Mucosa of rectum (tissue), 2 donors: ENCODE measurements around the gene RPGRIP1L.

Experiments
- H3K27ac ChIP-seq, 2 donors: one replicate each; pipeline ENCODE4 v1.7.0; 2013; ENCODE audit warnings: inconsistent platforms in 2 of 2, low read depth in 2 of 2, low read length in 2 of 2
- H3K27me3 ChIP-seq, 2 donors: one replicate each; pipeline ENCODE4 v1.7.0; 2013; ENCODE audit warnings: low read length in 2 of 2; ENCODE audit not compliant: control insufficient read depth in 2 of 2, insufficient read depth in 2 of 2
- H3K36me3 ChIP-seq, 2 donors: one replicate each; pipeline ENCODE4 v1.7.0; 2013; ENCODE audit warnings: low read length in 2 of 2; ENCODE audit not compliant: control insufficient read depth in 2 of 2, insufficient read depth in 2 of 2
- H3K4me1 ChIP-seq, 2 donors: one replicate each; pipeline ENCODE4 v1.7.0; 2013; ENCODE audit warnings: low read length in 2 of 2, mild to moderate bottlenecking in 1 of 2; ENCODE audit not compliant: control insufficient read depth in 2 of 2, insufficient read depth in 2 of 2
- H3K4me3 ChIP-seq, 2 donors: one replicate each; pipeline ENCODE4 v1.7.0; 2013; ENCODE audit warnings: low read length in 2 of 2
- H3K9ac ChIP-seq, 2 donors: one replicate each; pipeline ENCODE4 v1.7.0; 2013; ENCODE audit warnings: low read length in 2 of 2, low read depth in 1 of 2, mild to moderate bottlenecking in 1 of 2
- H3K9me3 ChIP-seq, 2 donors: one replicate each; pipeline ENCODE4 v1.7.0; 2013; ENCODE audit warnings: low read length in 2 of 2; ENCODE audit not compliant: control insufficient read depth in 2 of 2
- donor health status: healthy.
- donor health status: Normal muscosa, but diverticular disease.

RPGRIP1L gene

DNA sequence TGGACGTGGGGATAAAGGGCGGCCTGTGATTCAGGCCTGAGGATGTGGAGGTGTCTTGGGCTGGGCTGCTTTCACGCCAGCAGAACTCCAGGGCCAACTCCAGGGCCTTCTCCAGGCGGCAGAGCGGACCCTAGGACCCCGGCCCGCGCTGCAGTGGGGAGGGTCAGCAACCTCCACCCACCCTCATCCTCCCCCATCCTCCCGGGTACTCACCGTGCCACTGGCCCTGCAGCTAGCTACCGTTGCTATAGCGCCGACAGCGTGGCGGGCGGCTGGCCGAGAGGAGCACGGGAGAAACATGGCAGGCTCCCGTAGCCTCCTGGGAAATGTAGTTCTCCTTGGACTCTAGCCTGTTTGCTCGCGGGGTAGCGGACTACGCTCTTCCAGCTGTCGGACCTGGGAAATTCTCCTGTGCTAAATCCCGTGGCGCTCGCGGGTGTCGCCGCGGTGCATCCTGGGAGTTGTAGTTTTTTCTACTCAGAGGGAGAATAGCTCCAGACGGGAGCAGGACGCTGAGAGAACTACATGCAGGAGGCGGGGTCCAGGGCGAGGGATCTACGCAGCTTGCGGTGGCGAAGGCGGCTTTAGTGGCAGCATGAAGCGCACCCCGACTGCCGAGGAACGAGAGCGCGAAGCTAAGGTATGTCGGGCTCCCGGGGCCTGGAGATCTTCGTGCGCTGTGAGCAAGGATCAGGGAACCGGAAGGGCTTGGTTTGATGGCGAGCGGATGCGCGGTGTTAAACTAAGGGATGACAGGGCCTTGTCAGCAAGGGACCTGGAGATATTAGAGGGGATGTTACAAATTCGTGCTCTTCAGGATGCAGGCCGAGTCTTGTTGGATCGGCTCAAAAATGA lies at the start of gene RPGRIP1L, which contains the start of gene FTO:
Gene RPGRIP1L (minus strand): TSS at position 270 of the 855 bp plus-strand sequence. CDS start 3,136 bp downstream, outside the sequence.
Gene FTO (plus strand): TSS at position 567 of the 855 bp plus-strand sequence.
- Histone ChIP-seq H3K4me3 (peak within 1 kb of the TSS; percentile 88 to 98), H3K9ac (peak within 1 kb of the TSS; percentile 80 to 86), H3K36me3 (no peaks in the 10 kb centered on the region), H3K9me3 (no peaks in the 10 kb centered on the region), H3K27ac (peak within 1 kb of the TSS; percentile 60 to 67), H3K4me1 (peaks cover 8 to 10% of the 10 kb centered on the region in 2 donors), H3K27me3 (no peaks in the 10 kb centered on the region)

DNA sequence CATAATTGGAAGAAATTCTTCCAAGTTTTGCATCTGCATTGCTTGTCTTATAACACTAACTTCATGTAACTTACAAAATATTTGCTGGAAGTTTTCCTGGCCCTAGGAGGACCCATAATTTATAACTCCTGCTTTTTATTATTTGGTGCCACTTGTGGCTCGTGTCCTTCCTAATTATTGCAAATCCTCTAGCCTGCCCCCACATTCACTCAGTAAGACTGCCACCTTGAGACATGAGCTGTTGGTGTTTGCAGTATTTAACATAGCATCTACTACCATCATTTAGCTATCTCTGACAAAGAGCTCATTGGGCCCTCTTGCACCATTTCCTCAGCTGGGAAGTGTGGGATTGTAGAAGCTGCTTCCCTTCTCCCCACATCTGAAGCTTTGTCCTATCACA lies 49.8 kb upstream of the RPGRIP1L start:
- no peak overlapping the region for H3K9ac ChIP-seq
- H3K27ac ChIP-seq = no peak overlapping the region
- H3K4me3 ChIP-seq = no peak overlapping the region
- H3K9me3 ChIP-seq = no peaks in the 10 kb centered on the region
- H3K27me3 ChIP-seq = no peaks in the 10 kb centered on the region
- H3K36me3 ChIP-seq = no peaks in the 10 kb centered on the region
- H3K4me1 ChIP-seq = peaks cover 20% of the 10 kb centered on the region in 2 donors

DNA sequence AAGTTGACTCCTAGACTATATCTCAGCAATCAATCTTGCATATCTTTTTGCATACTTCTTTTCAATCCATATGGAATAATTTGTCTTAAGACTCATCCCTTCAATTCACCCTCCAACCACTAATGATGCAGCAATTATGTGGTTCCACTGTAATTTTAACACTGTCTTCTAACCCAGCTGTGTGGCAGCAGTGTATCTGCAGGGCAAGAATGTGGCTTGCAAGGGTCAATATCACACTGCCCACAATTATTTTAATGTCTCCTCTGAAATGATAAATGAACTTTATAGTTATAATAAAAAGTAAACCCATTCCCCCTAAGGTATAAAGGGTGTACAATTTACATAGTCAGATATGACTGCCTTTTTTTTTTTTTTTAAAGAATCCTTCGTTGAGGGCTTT lies 48.9 kb upstream of the RPGRIP1L start:
- no peaks in the 10 kb centered on the region for H3K9me3 ChIP-seq

DNA sequence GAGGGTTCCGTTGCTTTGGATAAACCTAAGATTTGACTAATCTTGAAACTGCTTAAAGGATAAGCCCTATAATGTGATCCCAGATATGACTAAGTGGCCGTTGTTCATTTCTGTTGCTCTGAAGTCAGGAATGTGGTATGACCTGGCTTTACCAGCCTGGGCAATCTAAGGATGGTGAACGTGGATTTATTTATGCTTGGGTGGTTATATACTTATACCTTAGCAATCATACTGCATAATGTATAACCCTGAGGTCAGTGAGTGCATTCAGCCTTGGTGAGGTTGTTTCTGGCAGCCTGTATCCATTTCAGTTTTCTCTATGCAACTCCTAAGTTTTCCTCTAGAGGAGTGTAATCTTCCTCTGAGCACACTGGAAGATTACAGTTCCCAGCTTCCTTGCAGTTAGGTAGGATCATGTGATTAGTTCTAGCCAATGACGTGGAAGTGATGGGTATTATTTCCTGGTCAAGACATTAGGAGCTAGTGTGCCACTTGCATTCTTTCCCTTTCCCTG lies 42.2 kb upstream of the RPGRIP1L start:
- H3K4me1 ChIP-seq = peaks cover 7 to 18% of the 10 kb centered on the region in 2 donors
- no peak overlapping the region for H3K4me3 ChIP-seq
- no peaks in the 10 kb centered on the region for H3K36me3 ChIP-seq
- no peaks in the 10 kb centered on the region for H3K9me3 ChIP-seq
- no peak overlapping the region for H3K27ac ChIP-seq
- H3K9ac ChIP-seq = no peak overlapping the region
- H3K27me3 ChIP-seq = no peaks in the 10 kb centered on the region

More for the DNA sequence above, 48.9 kb upstream of the RPGRIP1L start:
- H3K4me1 ChIP-seq = peaks cover 16 to 20% of the 10 kb centered on the region in 2 donors
- no peak overlapping the region for H3K9ac ChIP-seq
- no peak overlapping the region for H3K27ac ChIP-seq
- H3K27me3 ChIP-seq = no peaks in the 10 kb centered on the region
- H3K4me3 ChIP-seq = no peak overlapping the region
- H3K36me3 ChIP-seq = no peaks in the 10 kb centered on the region

DNA sequence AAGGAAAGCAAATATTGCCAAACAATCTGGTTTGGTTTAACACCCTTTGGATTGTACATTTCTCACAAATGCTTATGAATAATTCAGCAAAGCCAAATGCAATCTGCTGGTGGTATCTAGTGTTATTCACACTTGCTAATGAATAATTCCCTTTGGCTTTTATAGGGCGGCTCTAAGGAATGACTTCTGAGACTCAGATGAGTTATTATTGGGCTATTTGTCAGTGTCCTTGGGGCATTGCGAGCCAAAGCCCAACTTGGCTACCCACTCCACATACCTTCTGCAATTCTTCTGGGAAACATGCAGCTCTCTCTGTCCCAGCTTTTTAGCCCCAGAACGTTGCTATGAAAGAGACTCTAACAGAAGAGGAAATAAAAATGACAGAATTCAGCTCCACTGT lies 41.4 kb upstream of the RPGRIP1L start:
- no peak overlapping the region for H3K4me3 ChIP-seq
- H3K27ac ChIP-seq = no peak overlapping the region
- no peaks in the 10 kb centered on the region for H3K27me3 ChIP-seq
- peaks cover 7 to 18% of the 10 kb centered on the region in 2 donors for H3K4me1 ChIP-seq
- no peak overlapping the region for H3K9ac ChIP-seq
- H3K36me3 ChIP-seq = no peaks in the 10 kb centered on the region
- H3K9me3 ChIP-seq = no peaks in the 10 kb centered on the region

DNA sequence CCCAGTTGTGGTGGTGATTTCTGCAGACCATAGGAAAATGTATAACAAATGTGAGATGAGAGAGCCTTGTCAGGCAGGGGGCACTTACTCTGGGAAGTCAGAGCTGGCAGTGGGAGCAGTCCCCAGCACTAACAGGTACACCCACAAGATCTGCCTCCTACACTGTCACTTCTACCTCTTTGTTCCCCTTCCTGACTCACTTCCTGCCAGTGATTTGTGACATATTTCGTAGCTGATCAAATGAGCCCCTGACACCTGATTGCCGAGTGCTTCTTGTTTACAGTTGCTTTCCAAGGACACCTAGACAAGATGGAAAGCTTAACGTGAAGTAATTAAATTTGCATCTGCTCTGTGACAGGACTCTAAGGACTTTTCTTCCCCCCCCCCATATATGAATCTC lies 40.8 kb upstream of the RPGRIP1L start:
- H3K9me3 ChIP-seq = no peaks in the 10 kb centered on the region
- no peaks in the 10 kb centered on the region for H3K36me3 ChIP-seq
- peaks cover 7 to 18% of the 10 kb centered on the region in 2 donors for H3K4me1 ChIP-seq
- no peak overlapping the region for H3K9ac ChIP-seq
- H3K4me3 ChIP-seq = no peak overlapping the region
- no peak overlapping the region for H3K27ac ChIP-seq
- no peaks in the 10 kb centered on the region for H3K27me3 ChIP-seq

DNA sequence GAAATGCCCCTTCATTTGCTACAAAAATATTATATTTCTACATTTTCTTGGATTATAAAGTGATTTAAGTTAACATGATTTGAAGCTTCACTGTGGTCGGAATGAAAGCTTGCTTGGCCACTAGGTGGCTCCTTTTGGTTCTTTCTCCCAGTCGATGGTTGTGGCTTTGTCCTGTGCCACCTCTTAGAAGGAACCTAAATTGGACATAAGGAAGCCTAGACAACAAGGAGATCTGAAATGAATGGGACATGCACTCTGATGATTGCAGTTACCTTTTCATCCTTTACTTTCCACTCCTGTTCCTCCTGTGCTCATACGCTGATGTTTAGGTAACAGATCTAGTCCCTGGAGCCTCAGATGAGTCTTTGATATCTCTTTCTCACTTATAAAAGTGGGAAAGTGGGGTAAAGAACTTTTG lies 39.5 kb upstream of the RPGRIP1L start:
- no peak overlapping the region for H3K27ac ChIP-seq
- peaks cover 7 to 18% of the 10 kb centered on the region in 2 donors for H3K4me1 ChIP-seq
- no peaks in the 10 kb centered on the region for H3K9me3 ChIP-seq
- no peaks in the 10 kb centered on the region for H3K36me3 ChIP-seq
- H3K27me3 ChIP-seq = no peaks in the 10 kb centered on the region
- no peak overlapping the region for H3K9ac ChIP-seq
- no peak overlapping the region for H3K4me3 ChIP-seq

DNA sequence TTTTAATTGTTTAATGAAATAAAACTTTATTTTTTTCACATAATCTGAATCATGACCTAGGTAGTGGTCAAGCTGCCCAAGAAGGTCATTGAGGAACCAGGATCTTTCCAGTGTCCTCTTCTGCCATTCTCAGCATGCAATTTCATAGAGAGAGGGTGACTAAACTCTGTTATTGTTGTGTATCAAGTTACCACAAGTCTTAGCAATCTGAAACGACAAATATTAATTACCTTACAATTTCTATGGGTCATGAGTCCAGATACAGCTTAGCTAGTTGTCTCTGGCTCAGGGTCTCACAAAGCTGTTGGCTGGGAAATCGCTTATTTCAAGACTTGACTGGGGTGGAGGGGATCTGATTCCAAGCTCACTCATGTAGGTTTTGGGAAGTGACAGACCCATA lies 37.9 kb upstream of the RPGRIP1L start:
- no peak overlapping the region for H3K4me3 ChIP-seq
- H3K9me3 ChIP-seq = no peaks in the 10 kb centered on the region
- peaks cover 7 to 18% of the 10 kb centered on the region in 2 donors for H3K4me1 ChIP-seq
- no peaks in the 10 kb centered on the region for H3K36me3 ChIP-seq
- no peaks in the 10 kb centered on the region for H3K27me3 ChIP-seq
- no peak overlapping the region for H3K27ac ChIP-seq
- no peak overlapping the region for H3K9ac ChIP-seq

DNA sequence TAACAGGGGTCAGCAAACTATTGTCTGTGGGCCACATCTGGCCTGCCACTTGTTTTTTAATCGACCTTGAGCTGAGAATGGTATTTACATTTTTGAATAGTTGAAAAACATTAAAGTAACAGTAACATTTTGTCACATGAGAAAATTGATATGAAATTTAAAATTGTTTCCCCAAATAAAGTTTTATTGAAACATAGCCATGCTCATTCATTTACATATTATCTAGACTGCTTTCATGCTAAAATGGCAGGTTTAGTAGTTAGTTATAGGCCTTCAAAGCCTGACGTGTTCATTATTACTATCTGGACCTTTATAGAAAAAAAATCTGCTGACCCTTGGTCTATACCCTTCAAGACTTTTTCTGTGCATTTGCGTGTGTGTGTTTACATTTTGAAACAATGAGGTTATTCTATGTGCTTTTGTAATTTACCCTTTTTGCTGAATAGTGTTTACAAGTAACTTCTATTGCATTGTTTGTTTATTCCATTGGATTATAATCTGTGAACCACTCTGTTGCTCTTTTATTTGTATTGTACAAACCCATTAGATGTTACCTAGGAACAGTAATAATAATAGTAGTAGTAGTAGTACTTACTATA lies 37.4 kb upstream of the RPGRIP1L start:
- Histone ChIP-seq H3K9ac (no peak overlapping the region), H3K27me3 (no peaks in the 10 kb centered on the region), H3K36me3 (no peaks in the 10 kb centered on the region), H3K4me1 (peaks cover 5 to 18% of the 10 kb centered on the region in 2 donors), H3K9me3 (no peaks in the 10 kb centered on the region), H3K27ac (no peak overlapping the region), H3K4me3 (no peak overlapping the region)

DNA sequence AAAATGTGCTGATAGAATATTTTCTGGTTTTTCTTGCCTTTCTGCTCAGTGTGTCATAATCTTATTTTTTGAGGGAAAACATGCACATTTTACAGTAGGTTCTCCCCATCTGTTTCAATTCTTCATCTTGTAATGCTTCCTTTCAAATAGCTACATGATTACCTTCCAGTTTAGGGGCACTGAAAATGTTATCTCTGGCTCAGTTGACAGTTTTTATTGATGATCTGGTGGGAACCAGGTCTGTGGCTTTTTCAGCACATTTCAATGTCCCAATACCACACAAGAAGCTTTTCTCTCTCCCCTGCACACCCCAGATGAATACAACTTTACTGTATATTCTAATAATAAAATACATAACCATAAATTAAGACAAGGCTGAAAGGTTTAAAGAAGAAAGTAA lies 36.8 kb upstream of the RPGRIP1L start:
- Histone ChIP-seq H3K9ac (no peak overlapping the region), H3K4me1 (peaks cover 3 to 13% of the 10 kb centered on the region in 2 donors), H3K9me3 (no peaks in the 10 kb centered on the region), H3K27me3 (no peaks in the 10 kb centered on the region), H3K36me3 (no peaks in the 10 kb centered on the region), H3K4me3 (no peak overlapping the region), H3K27ac (no peak overlapping the region)
